Ishikawa (cell line): ENCODE data around the gene ZNF160.

Experiments used
- CEBPB ChIP-seq: IDR thresholded peaks from 2 replicates; pipeline ENCODE4 v1.6.1; 2012
- CREB1 ChIP-seq: IDR thresholded peaks from 2 replicates; pipeline ENCODE4 v1.6.1; 2012; ENCODE audit warnings: low read depth
- EGR1 ChIP-seq: IDR thresholded peaks from 2 replicates; pipeline ENCODE4 v1.6.1; 2012
- EP300 ChIP-seq: IDR thresholded peaks from 2 replicates; pipeline ENCODE4 v1.6.1; 2012; ENCODE audit warnings: borderline replicate concordance
- FOXM1 ChIP-seq: IDR thresholded peaks from 2 replicates; pipeline ENCODE4 v1.6.1; 2012; ENCODE audit warnings: low read depth, borderline replicate concordance
- MAX ChIP-seq: IDR thresholded peaks from 2 replicates; pipeline ENCODE4 v1.6.1; 2012
- NFIC ChIP-seq: IDR thresholded peaks from 2 replicates; pipeline ENCODE4 v1.6.1; 2012
- RAD21 ChIP-seq: IDR thresholded peaks from 2 replicates; pipeline ENCODE4 v1.6.1; 2012; ENCODE audit warnings: low read depth
- REST ChIP-seq: IDR thresholded peaks from 2 replicates; pipeline ENCODE4 v1.6.1; 2012; ENCODE audit warnings: low read depth, mild to moderate bottlenecking
- TAF1 ChIP-seq: IDR thresholded peaks from 2 replicates; pipeline ENCODE4 v1.6.1; 2012; ENCODE audit warnings: low read depth, mild to moderate bottlenecking
- TCF12 ChIP-seq: IDR thresholded peaks from 2 replicates; pipeline ENCODE4 v1.6.1; 2012; ENCODE audit warnings: low read depth
- TEAD4 ChIP-seq: IDR thresholded peaks from 2 replicates; pipeline ENCODE4 v1.6.1; 2012
- YY1 ChIP-seq: IDR thresholded peaks from 2 replicates; pipeline ENCODE4 v1.6.1; 2012; ENCODE audit warnings: low read depth
- ZBTB7A ChIP-seq: IDR thresholded peaks from 2 replicates; pipeline ENCODE4 v1.6.1; 2012; ENCODE audit warnings: low read depth
- TF ChIP-seq, protein P1 (sequence below): IDR thresholded peaks from 2 replicates; pipeline ENCODE4 v1.6.1; 2012

Gene ZNF160

GRCh38 chr19:53131727-53132126 lies 28.5 kb upstream of the ZNF160 start:
- TF ChIP-seq ZBTB7A (no peak), TEAD4 (no peak), REST (no peak), EP300 (no peak), TAF1 (no peak), YY1 (no peak), TCF12 (no peak), CREB1 (no peak), NFIC (no peak), RAD21 (no peak), MAX (no peak), CEBPB (no peak), FOXM1 (no peak), EGR1 (no peak)
- TF ChIP-seq, protein P1, sequence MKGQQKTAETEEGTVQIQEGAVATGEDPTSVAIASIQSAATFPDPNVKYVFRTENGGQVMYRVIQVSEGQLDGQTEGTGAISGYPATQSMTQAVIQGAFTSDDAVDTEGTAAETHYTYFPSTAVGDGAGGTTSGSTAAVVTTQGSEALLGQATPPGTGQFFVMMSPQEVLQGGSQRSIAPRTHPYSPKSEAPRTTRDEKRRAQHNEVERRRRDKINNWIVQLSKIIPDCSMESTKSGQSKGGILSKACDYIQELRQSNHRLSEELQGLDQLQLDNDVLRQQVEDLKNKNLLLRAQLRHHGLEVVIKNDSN: no peak

GRCh38 chr19:53131085-53131590 lies 27.9 kb upstream of the ZNF160 start:
- TF ChIP-seq RAD21 (no peak), CREB1 (no peak)

GRCh38 chr19:53130506-53130905 lies 27.3 kb upstream of the ZNF160 start:
- TF ChIP-seq FOXM1 (no peak), RAD21 (no peak), EP300 (no peak), EGR1 (no peak), REST (no peak), CEBPB (no peak), CREB1 (no peak), NFIC (no peak), TAF1 (no peak), MAX (no peak), TCF12 (no peak), ZBTB7A (no peak), TEAD4 (no peak), YY1 (no peak)
- TF ChIP-seq, protein P1: no peak

GRCh38 chr19:53123400-53123799 lies 20.2 kb upstream of the ZNF160 start:
- TF ChIP-seq, protein P1: no peak
- TF ChIP-seq ZBTB7A: no peak
- no peak for TF ChIP-seq REST
- no peak for TF ChIP-seq TCF12
- TF ChIP-seq FOXM1: no peak
- no peak for TF ChIP-seq CEBPB
- TF ChIP-seq NFIC: no peak
- TF ChIP-seq RAD21: no peak
- TF ChIP-seq EP300: no peak
- no peak for TF ChIP-seq MAX
- no peak for TF ChIP-seq CREB1
- no peak for TF ChIP-seq YY1
- TF ChIP-seq TAF1: no peak
- no peak for TF ChIP-seq EGR1
- TF ChIP-seq TEAD4: no peak
